ENCODE measurements around the gene MVB12B.

The MVB12B gene

DNA sequence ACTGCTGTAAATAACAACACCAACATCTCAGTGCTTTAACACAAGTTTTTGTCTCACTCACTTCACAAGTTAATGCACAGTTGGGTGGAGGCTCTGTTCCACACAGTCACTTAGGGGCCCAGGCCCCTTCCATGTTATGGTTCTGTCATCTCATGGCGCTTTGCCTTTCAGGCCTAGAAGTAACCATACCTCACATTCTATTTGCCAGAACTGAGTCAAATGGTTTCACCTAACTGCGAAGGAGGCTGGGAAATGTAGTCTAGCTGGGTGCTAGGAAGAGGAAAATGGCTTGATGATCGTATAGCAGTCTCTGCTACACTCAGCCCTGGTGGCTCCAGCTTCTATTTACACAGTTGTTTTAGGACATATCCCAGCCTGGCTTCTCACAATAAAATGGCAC lies 23.1 kb upstream of the MVB12B start:
- Histone ChIP-seq H3K27me3 (ENCODE audit: low read length) (no peaks in the 10 kb centered on the region), H3K4me3 (ENCODE audit: insufficient read depth, low read length, poor library complexity, severe bottlenecking) (no peak overlapping the region), H3K9ac (ENCODE audit: low read length) (no peak overlapping the region), H4K20me1 (ENCODE audit: low read depth, low read length) (no peaks in the 10 kb centered on the region), H3K79me2 (ENCODE audit: insufficient read depth, low read length) (no peaks in the 10 kb centered on the region), H3F3A (ENCODE audit: insufficient read depth) (no peaks in the 10 kb centered on the region), H3K4me2 (ENCODE audit: low read depth, low read length, poor library complexity, severe bottlenecking) (no peak overlapping the region), H3K27ac (ENCODE audit: low read depth, low read length) (no peak overlapping the region), H3K9me3 (ENCODE audit: insufficient read depth, low read length) (no peaks in the 10 kb centered on the region), H3K36me3 (ENCODE audit: low read length) (no peaks in the 10 kb centered on the region), H3K9me2 (replicated peaks; ENCODE audit: insufficient read depth, low read length) (no peaks in the 10 kb centered on the region), H2AFZ (ENCODE audit: low read depth, low read length, severe bottlenecking) (no peak overlapping the region)
- TF ChIP-seq EZH2phosphoT487 (conservative IDR thresholded peaks at IDR 0.05; ENCODE audit: low read length), result no peak
- TF ChIP-seq, protein P1, sequence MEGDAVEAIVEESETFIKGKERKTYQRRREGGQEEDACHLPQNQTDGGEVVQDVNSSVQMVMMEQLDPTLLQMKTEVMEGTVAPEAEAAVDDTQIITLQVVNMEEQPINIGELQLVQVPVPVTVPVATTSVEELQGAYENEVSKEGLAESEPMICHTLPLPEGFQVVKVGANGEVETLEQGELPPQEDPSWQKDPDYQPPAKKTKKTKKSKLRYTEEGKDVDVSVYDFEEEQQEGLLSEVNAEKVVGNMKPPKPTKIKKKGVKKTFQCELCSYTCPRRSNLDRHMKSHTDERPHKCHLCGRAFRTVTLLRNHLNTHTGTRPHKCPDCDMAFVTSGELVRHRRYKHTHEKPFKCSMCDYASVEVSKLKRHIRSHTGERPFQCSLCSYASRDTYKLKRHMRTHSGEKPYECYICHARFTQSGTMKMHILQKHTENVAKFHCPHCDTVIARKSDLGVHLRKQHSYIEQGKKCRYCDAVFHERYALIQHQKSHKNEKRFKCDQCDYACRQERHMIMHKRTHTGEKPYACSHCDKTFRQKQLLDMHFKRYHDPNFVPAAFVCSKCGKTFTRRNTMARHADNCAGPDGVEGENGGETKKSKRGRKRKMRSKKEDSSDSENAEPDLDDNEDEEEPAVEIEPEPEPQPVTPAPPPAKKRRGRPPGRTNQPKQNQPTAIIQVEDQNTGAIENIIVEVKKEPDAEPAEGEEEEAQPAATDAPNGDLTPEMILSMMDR (IDR thresholded peaks at IDR 0.05; ENCODE audit: insufficient read depth, low read length, poor library complexity, severe bottlenecking), result no peak

DNA sequence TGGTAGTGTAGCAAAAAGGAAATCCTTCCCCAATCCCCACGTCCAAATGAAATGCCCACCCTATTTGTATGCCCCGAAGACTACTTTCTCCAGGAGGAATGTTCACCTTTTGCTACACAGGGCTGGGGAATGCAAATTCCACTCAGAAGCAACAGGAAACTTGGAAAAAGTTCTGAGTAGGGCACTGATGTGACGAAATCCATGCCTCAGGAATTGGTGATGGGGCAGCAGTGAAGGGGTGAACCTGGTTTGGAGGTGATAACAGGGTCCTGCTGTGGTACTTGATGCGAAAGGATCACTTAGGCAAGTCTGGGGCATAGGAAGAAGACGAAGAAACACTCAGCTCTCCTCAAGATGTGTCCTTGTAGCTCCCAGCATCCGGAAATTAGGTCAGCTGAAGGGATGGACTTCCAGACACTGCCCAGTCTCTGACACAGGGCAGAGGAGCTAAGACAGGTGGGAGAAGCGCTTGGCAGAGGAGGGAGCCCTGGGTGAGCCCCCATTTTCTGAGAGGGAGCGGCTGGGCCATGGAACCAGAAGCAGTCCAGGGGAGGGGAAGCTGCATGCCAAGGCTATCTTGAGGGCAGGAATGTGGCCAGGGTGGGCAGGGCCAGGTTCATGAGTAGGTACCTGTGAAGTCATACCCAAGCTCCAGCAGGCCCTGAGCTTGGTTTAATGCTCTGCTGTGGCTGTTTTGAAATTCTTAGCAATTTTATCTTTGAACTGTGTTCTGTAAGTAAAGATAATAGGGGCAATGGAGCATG lies 22.2 kb upstream of the MVB12B start:
- TF ChIP-seq, protein P1 (IDR thresholded peaks at IDR 0.05; ENCODE audit: insufficient read depth, low read length, poor library complexity, severe bottlenecking), result no peak
- TF ChIP-seq EZH2phosphoT487 (conservative IDR thresholded peaks at IDR 0.05; ENCODE audit: low read length), result no peak
- Histone ChIP-seq H3K4me2 (ENCODE audit: low read depth, low read length, poor library complexity, severe bottlenecking) (no peak overlapping the region), H2AFZ (ENCODE audit: low read depth, low read length, severe bottlenecking) (no peak overlapping the region), H3K79me2 (ENCODE audit: insufficient read depth, low read length) (no peaks in the 10 kb centered on the region), H3F3A (ENCODE audit: insufficient read depth) (no peaks in the 10 kb centered on the region), H3K9ac (ENCODE audit: low read length) (no peak overlapping the region), H4K20me1 (ENCODE audit: low read depth, low read length) (no peaks in the 10 kb centered on the region), H3K4me3 (ENCODE audit: insufficient read depth, low read length, poor library complexity, severe bottlenecking) (no peak overlapping the region), H3K9me2 (replicated peaks; ENCODE audit: insufficient read depth, low read length) (no peaks in the 10 kb centered on the region), H3K27ac (ENCODE audit: low read depth, low read length) (no peak overlapping the region), H3K27me3 (ENCODE audit: low read length) (no peaks in the 10 kb centered on the region), H3K9me3 (ENCODE audit: insufficient read depth, low read length) (no peaks in the 10 kb centered on the region), H3K36me3 (ENCODE audit: low read length) (no peaks in the 10 kb centered on the region)

DNA sequence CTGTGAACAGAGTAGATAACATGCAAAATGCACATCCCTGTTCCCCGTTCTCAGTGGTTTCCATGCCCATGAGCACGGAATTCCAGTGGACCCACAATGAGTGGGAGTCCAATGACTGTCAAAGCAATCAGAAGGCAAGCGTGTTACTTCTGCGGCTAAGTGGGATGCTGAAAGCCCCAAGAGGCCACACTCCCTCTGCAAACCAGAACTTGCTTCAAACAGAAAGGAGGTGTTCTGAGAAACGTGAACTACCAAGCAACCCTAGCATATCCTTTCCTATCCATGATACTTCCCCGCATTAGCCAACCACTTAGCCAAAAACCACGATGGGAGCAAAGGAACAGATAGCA lies 21.7 kb upstream of the MVB12B start:
- no peak overlapping the region for H3K9ac ChIP-seq (ENCODE audit: low read length)
- no peak overlapping the region for H2AFZ ChIP-seq (ENCODE audit: low read depth, low read length, severe bottlenecking)
- no peak overlapping the region for H3K4me3 ChIP-seq (ENCODE audit: insufficient read depth, low read length, poor library complexity, severe bottlenecking)
- TF ChIP-seq, protein P1 (IDR thresholded peaks at IDR 0.05; ENCODE audit: insufficient read depth, low read length, poor library complexity, severe bottlenecking), result no peak
- no peak for TF ChIP-seq EZH2phosphoT487 (conservative IDR thresholded peaks at IDR 0.05; ENCODE audit: low read length)
- no peaks in the 10 kb centered on the region for H4K20me1 ChIP-seq (ENCODE audit: low read depth, low read length)
- no peaks in the 10 kb centered on the region for H3K9me2 ChIP-seq (replicated peaks; ENCODE audit: insufficient read depth, low read length)
- H3K36me3 ChIP-seq (ENCODE audit: low read length), result no peaks in the 10 kb centered on the region
- H3K79me2 ChIP-seq (ENCODE audit: insufficient read depth, low read length), result no peaks in the 10 kb centered on the region
- H3K27ac ChIP-seq (ENCODE audit: low read depth, low read length), result no peak overlapping the region
- H3F3A ChIP-seq (ENCODE audit: insufficient read depth), result no peaks in the 10 kb centered on the region
- H3K27me3 ChIP-seq (ENCODE audit: low read length), result no peaks in the 10 kb centered on the region
- no peak overlapping the region for H3K4me2 ChIP-seq (ENCODE audit: low read depth, low read length, poor library complexity, severe bottlenecking)
- no peaks in the 10 kb centered on the region for H3K9me3 ChIP-seq (ENCODE audit: insufficient read depth, low read length)

All from SU-DHL-6 (cell line).